Measurements from ENCODE around the gene SLC17A2. TPM values are rescaled to one million over a fixed set of nuclear protein-coding genes. Genes with fewer than 3 reads are reported as not detected.

Gene SLC17A2
- total and polyA plus RNA-seq, 2 donors from 2014 or later, result 0.54 to 0.76 TPM

DNA sequence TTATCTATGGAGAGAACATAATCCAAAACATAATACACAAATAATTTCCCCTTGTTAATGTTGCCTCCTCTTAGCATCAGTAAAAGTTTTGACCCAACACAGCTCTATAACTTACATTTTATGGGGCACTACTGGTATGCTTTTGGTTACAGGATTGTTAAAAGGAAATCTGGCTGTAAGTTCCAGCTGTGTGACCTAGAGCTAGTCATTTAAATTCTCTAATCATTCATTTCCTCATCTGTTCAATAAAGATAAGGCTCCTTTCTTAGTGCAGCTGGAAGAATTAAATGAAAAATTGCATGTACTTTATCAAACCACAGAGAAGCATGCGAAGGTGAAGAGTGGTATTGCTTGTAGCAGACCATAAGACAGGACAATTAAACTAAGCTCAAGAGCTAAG lies 4.6 kb downstream of the SLC17A2 start:
- H3K4me1 ChIP-seq (ENCODE audit: control insufficient read depth in 2 of 3, insufficient read depth in 2 of 3, low read depth in 1 of 3, low read length in 3 of 3), result peaks cover 0 to 5% (median 0%) of the 10 kb centered on the region in 3 donors
- FAIRE-seq (no peak), DNase-seq (peak in 1 of 5 donors; percentile 22)
- TF ChIP-seq, protein P1, sequence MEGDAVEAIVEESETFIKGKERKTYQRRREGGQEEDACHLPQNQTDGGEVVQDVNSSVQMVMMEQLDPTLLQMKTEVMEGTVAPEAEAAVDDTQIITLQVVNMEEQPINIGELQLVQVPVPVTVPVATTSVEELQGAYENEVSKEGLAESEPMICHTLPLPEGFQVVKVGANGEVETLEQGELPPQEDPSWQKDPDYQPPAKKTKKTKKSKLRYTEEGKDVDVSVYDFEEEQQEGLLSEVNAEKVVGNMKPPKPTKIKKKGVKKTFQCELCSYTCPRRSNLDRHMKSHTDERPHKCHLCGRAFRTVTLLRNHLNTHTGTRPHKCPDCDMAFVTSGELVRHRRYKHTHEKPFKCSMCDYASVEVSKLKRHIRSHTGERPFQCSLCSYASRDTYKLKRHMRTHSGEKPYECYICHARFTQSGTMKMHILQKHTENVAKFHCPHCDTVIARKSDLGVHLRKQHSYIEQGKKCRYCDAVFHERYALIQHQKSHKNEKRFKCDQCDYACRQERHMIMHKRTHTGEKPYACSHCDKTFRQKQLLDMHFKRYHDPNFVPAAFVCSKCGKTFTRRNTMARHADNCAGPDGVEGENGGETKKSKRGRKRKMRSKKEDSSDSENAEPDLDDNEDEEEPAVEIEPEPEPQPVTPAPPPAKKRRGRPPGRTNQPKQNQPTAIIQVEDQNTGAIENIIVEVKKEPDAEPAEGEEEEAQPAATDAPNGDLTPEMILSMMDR (IDR thresholded peaks at IDR 0.05; ENCODE audit: borderline replicate concordance, extremely low read depth, insufficient read depth), result no peak
- no peak overlapping the region for H3K27ac ChIP-seq (ENCODE audit: low read depth in 2 of 2, low read length in 2 of 2)
- no peak overlapping the region for H3K4me3 ChIP-seq (ENCODE audit: low read length in 3 of 3)
- no peak overlapping the region for H3K9ac ChIP-seq (ENCODE audit: low read length in 3 of 3)
- intact Hi-C loops (cut with DNase I), result no loop called here
- no peaks in the 10 kb centered on the region for H3K27me3 ChIP-seq (ENCODE audit: control insufficient read depth, insufficient read depth, low read length)
- no peaks in the 10 kb centered on the region for H3K36me3 ChIP-seq (ENCODE audit: control insufficient read depth in 2 of 3, insufficient read depth in 3 of 3, low read length in 3 of 3)
- H3K9me3 ChIP-seq (ENCODE audit: control insufficient read depth in 2 of 3, insufficient read depth in 1 of 3, low read length in 3 of 3), result no peaks in the 10 kb centered on the region

DNA sequence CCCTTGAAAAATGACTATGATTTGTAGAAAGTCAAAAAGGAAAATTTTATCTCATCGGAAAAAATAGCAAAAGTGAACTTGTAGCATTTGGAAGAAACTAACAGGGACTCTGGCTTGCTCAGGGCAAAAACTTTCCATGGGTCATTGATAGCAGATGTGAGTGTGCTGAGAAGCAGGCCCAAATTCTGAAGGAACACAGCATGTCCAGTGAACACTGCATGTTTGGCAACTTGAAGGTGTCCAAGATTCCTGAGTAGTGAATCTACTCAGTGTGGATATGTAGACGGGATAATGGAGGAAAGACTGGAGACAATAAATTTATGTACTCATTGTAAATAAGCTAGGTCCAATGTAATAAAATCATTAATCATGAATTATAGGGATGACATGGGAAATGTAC lies 8.2 kb downstream of the SLC17A2 start:
- no peak overlapping the region for H3K9ac ChIP-seq (ENCODE audit: low read length in 3 of 3)
- TF ChIP-seq, protein P1 (IDR thresholded peaks at IDR 0.05; ENCODE audit: borderline replicate concordance, extremely low read depth, insufficient read depth), result no peak
- DNase-seq (no peak), FAIRE-seq (no peak)
- no peak overlapping the region for H3K4me3 ChIP-seq (ENCODE audit: low read length in 3 of 3)
- H3K9me3 ChIP-seq (ENCODE audit: control insufficient read depth in 2 of 3, insufficient read depth in 1 of 3, low read length in 3 of 3), result no peaks in the 10 kb centered on the region
- H3K4me1 ChIP-seq (ENCODE audit: control insufficient read depth in 2 of 3, insufficient read depth in 2 of 3, low read depth in 1 of 3, low read length in 3 of 3), result no peaks in the 10 kb centered on the region
- H3K27ac ChIP-seq (ENCODE audit: low read depth in 2 of 2, low read length in 2 of 2), result no peak overlapping the region
- intact Hi-C loops (cut with DNase I), result no loop called here
- H3K27me3 ChIP-seq (ENCODE audit: control insufficient read depth, insufficient read depth, low read length), result no peaks in the 10 kb centered on the region
- H3K36me3 ChIP-seq (ENCODE audit: control insufficient read depth in 2 of 3, insufficient read depth in 3 of 3, low read length in 3 of 3), result no peaks in the 10 kb centered on the region

DNA sequence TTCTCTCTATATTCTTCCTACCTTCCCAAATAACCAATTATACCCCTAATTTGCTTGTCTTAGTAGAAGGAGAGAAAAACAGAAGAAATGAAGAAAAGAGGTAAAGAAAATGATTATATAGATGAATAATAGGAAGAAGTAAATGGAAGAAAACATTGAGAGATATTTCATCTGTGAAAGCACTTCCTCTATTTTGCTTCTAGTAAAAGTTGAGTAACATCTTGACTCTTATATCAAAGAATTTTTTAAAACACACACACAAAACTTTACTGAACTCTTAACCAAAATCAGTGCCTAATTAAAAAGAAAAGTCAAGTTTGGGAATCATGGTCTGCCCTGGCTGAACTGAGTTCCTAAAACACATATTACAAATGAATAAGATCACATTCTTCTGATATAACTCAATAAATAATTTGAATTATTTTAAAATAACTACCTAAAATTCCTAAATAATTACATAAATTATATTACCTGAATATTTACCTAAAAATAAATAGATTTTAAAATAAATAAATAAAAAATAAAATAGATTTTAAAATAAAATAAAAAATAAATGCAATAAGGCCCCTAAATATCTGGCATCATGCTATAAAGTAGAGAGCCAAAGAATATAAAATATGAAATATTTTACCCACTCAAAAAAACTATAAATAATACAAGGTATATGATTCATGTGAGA lies 8.8 kb downstream of the SLC17A2 start:
- no peaks in the 10 kb centered on the region for H3K9me3 ChIP-seq (ENCODE audit: control insufficient read depth in 2 of 3, insufficient read depth in 1 of 3, low read length in 3 of 3)
- H3K27ac ChIP-seq (ENCODE audit: low read depth in 2 of 2, low read length in 2 of 2), result no peak overlapping the region
- peak; percentile 96 for FAIRE-seq
- no peak overlapping the region for H3K4me3 ChIP-seq (ENCODE audit: low read length in 3 of 3)
- intact Hi-C loops (cut with DNase I), result no loop called here
- no peak for DNase-seq
- no peaks in the 10 kb centered on the region for H3K4me1 ChIP-seq (ENCODE audit: control insufficient read depth in 2 of 3, insufficient read depth in 2 of 3, low read depth in 1 of 3, low read length in 3 of 3)
- no peaks in the 10 kb centered on the region for H3K36me3 ChIP-seq (ENCODE audit: control insufficient read depth in 2 of 3, insufficient read depth in 3 of 3, low read length in 3 of 3)
- H3K27me3 ChIP-seq (ENCODE audit: control insufficient read depth, insufficient read depth, low read length), result no peaks in the 10 kb centered on the region
- TF ChIP-seq, protein P1 (IDR thresholded peaks at IDR 0.05; ENCODE audit: borderline replicate concordance, extremely low read depth, insufficient read depth), result no peak
- H3K9ac ChIP-seq (ENCODE audit: low read length in 3 of 3), result no peak overlapping the region

- Histone ChIP-seq H3K27me3 (ENCODE audit: control insufficient read depth, insufficient read depth, low read length) (no peaks in the 10 kb centered on the region), H3K4me3 (ENCODE audit: low read length in 3 of 3) (no peak overlapping the region), H3K9me3 (ENCODE audit: control insufficient read depth in 2 of 3, insufficient read depth in 1 of 3, low read length in 3 of 3) (no peaks in the 10 kb centered on the region), H3K9ac (ENCODE audit: low read length in 3 of 3) (no peak overlapping the region), H3K36me3 (ENCODE audit: control insufficient read depth in 2 of 3, insufficient read depth in 3 of 3, low read length in 3 of 3) (no peaks in the 10 kb centered on the region), H3K27ac (ENCODE audit: low read depth in 2 of 2, low read length in 2 of 2) (no peak overlapping the region), H3K4me1 (ENCODE audit: control insufficient read depth in 2 of 3, insufficient read depth in 2 of 3, low read depth in 1 of 3, low read length in 3 of 3) (no peaks in the 10 kb centered on the region)
- DNase-seq (no peak), FAIRE-seq (no peak)
- intact Hi-C loops (cut with DNase I), result no loop called here
- TF ChIP-seq, protein P1 (IDR thresholded peaks at IDR 0.05; ENCODE audit: borderline replicate concordance, extremely low read depth, insufficient read depth), result no peak
Measured at GRCh38 chr6:25919657-25920056, 10.8 kb downstream of the SLC17A2 start.
